Measurements from ENCODE around the gene PRKCSH. TPM values are rescaled to one million over a fixed set of nuclear protein-coding genes. Genes with fewer than 3 reads are reported as not detected.

The PRKCSH gene
- total and polyA plus RNA-seq, 5 donors = 80.1 to 158 (median 132) TPM

DNA sequence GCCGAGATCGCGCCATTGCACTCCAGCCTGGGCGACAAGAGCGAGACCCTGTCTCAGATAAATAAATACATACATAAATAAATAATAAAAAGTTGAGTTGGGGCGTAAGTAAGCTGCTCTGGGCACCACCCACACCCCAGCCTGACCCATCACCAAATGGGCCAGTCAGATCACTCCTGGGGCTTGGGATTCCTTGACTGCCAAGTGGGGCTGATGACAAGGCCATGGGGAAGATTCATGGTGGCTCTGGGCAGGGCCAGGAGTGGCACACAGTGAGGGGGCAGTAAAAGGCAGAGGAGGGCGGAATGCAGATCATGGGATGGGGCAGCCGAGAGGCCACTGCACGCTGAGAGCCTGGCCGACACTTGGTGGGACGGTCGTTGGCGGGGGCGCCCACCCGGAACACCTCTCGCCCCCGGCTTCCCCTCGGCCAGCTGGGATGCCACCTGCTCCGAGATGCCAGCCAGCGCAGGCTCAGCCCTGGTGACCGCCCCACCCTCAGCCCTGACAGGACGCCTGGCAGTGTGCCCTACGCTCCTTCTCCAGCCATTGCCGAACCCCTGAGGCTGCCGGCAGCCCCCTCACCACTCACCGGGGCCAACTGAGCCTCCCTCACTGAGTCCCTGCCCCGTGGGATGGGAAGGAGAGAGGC lies 59.3 kb downstream of the PRKCSH start:
- 96% methylated on average over 27 of the region's 27 CpGs for WGBS
- Histone ChIP-seq H3K9me3 (ENCODE audit: control insufficient read depth, low read length) (no peaks in the 10 kb centered on the region), H3K27ac (ENCODE audit: low read length) (no peak overlapping the region), H3K4me1 (ENCODE audit: control insufficient read depth, insufficient read depth, low read length) (no peaks in the 10 kb centered on the region), H3K27me3 (ENCODE audit: control insufficient read depth, insufficient read depth) (no peaks in the 10 kb centered on the region), H3K4me3 (ENCODE audit: low read length) (no peak overlapping the region)
- ATAC-seq (no peak), DNase-seq (no peak)
- intact Hi-C loops (cut with DNase I) = loop anchor here in 1 of 4 donors (5.0 kb wide), 1 partner anchor 93 kb away; no protein-coding TSS in a partner anchor

GRCh38 chr19:11495481-11495880 lies 60.0 kb downstream of the PRKCSH start:
- no peaks in the 10 kb centered on the region for H3K27me3 ChIP-seq (ENCODE audit: control insufficient read depth, insufficient read depth)
- no peak overlapping the region for H3K27ac ChIP-seq (ENCODE audit: low read length)
- intact Hi-C loops (cut with DNase I) = loop anchor here in 1 of 4 donors (5.0 kb wide), 1 partner anchor 92 kb away; no protein-coding TSS in a partner anchor
- no peaks in the 10 kb centered on the region for H3K9me3 ChIP-seq (ENCODE audit: control insufficient read depth, low read length)
- DNase-seq (no peak), ATAC-seq (peak in 1 of 2 donors; percentile 12)
- WGBS = 90% methylated on average over 10 of the region's 10 CpGs
- H3K4me1 ChIP-seq (ENCODE audit: control insufficient read depth, insufficient read depth, low read length) = no peaks in the 10 kb centered on the region
- H3K4me3 ChIP-seq (ENCODE audit: low read length) = no peak overlapping the region

DNA sequence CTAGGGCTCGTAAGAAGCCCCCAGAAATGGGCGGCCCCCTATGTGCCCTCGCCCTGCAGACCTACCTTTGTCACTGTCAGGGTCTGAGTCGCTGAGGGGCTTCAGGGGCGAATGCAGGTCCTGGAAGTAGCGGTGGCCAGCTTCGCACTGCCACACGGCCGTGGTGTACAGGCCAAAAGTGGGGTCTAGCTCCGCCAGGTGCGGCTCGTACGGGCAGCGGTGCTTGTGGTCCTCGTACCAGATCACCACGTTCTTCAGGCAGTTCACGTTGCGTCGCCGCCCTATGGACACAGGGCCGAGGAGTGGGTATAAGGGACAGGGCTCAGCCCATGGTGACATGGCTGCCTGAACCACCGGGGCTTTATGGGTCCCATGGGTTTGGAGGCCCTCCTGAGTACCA lies 60.5 kb downstream of the PRKCSH start:
- intact Hi-C loops (cut with DNase I) = loop anchor here in 1 of 4 donors (5.0 kb wide), 1 partner anchor 91 kb away; no protein-coding TSS in a partner anchor
- no peaks in the 10 kb centered on the region for H3K4me1 ChIP-seq (ENCODE audit: control insufficient read depth, insufficient read depth, low read length)
- no peaks in the 10 kb centered on the region for H3K27me3 ChIP-seq (ENCODE audit: control insufficient read depth, insufficient read depth)
- ATAC-seq (peak in 1 of 2 donors; percentile 4), DNase-seq (no peak)
- 95% methylated on average over 22 of the region's 22 CpGs for WGBS
- H3K9me3 ChIP-seq (ENCODE audit: control insufficient read depth, low read length) = no peaks in the 10 kb centered on the region
- no peak overlapping the region for H3K27ac ChIP-seq (ENCODE audit: low read length)
- H3K4me3 ChIP-seq (ENCODE audit: low read length) = no peak overlapping the region

GRCh38 chr19:11496391-11497163 lies 61.1 kb downstream of the PRKCSH start:
- intact Hi-C loops (cut with DNase I) = loop anchor here in 1 of 4 donors (5.0 kb wide), 1 partner anchor 91 kb away; no protein-coding TSS in a partner anchor
- 67% methylated on average over 17 of the region's 17 CpGs for WGBS
- Histone ChIP-seq H3K9me3 (ENCODE audit: control insufficient read depth, low read length) (no peaks in the 10 kb centered on the region), H3K27ac (ENCODE audit: low read length) (no peak overlapping the region), H3K27me3 (ENCODE audit: control insufficient read depth, insufficient read depth) (no peaks in the 10 kb centered on the region), H3K4me1 (ENCODE audit: control insufficient read depth, insufficient read depth, low read length) (no peaks in the 10 kb centered on the region), H3K4me3 (ENCODE audit: low read length) (no peak overlapping the region)
- ATAC-seq = peak; percentile 44 to 76
- DNase-seq = peak; percentile 69 to 86 (median 85)

DNA sequence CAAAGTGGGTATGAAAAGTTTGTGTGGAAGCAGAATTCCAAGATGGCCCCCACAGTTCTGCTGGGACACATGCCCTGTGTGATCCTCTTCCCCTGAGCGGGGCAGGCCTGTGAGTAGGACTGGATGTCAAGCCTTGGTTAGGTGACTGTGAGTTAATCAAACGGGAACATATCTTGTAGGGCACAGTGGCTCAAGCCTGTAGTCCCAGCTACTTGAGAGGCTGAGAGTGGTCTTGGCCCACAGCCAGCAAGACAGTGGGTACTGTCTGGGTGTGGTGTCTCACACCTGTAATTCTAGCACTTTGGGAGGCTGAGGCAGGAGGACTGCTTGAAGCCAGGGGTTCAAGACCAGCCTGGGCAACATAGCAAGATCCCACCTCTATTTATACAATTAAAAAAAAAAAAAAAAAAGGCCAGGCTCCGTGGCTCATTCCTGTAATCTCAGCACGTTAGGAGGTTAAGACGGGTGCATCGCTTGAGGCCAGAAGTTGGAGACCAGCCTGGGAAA lies 63.8 kb downstream of the PRKCSH start:
- 88% methylated on average over 6 of the region's 6 CpGs for WGBS
- DNase-seq (no peak), ATAC-seq (no peak)
- no peaks in the 10 kb centered on the region for H3K9me3 ChIP-seq (ENCODE audit: control insufficient read depth, low read length)
- H3K4me1 ChIP-seq (ENCODE audit: control insufficient read depth, insufficient read depth, low read length) = no peaks in the 10 kb centered on the region
- no peaks in the 10 kb centered on the region for H3K27me3 ChIP-seq (ENCODE audit: control insufficient read depth, insufficient read depth)
- intact Hi-C loops (cut with DNase I) = loop anchor here in 1 of 4 donors (5.0 kb wide), 1 partner anchor 88 kb away; no protein-coding TSS in a partner anchor
- H3K4me3 ChIP-seq (ENCODE audit: low read length) = no peak overlapping the region
- no peak overlapping the region for H3K27ac ChIP-seq (ENCODE audit: low read length)

GRCh38 chr19:11499890-11500420 lies 64.5 kb downstream of the PRKCSH start:
- Histone ChIP-seq H3K27me3 (ENCODE audit: control insufficient read depth, insufficient read depth) (no peaks in the 10 kb centered on the region), H3K9me3 (ENCODE audit: control insufficient read depth, low read length) (no peaks in the 10 kb centered on the region), H3K27ac (ENCODE audit: low read length) (no peak overlapping the region), H3K4me3 (ENCODE audit: low read length) (no peak overlapping the region), H3K4me1 (ENCODE audit: control insufficient read depth, insufficient read depth, low read length) (no peaks in the 10 kb centered on the region)
- WGBS = 65% methylated on average over 7 of the region's 7 CpGs
- ATAC-seq (no peak), DNase-seq (no peak)
- intact Hi-C loops (cut with DNase I) = loop anchor here in 1 of 4 donors (5.0 kb wide), 1 partner anchor 87 kb away; no protein-coding TSS in a partner anchor

Small RNA genes lying within 50 kb of the gene (microRNA-seq; reads per million reads assigned to microRNA genes)
- gene MIR7974 = 0 reads per million in 2 donors

Other genes with a start within 250 kb of the PRKCSH start
- gene KANK2, start 238.1 kb upstream of the PRKCSH start, total RNA-seq = 100 to 1,000 TPM; 244 to 324 (median 295) TPM
- gene KANK2, start 238.1 kb upstream of the PRKCSH start, polyA plus RNA-seq = 259 TPM
- gene ANGPTL8, start 196.0 kb upstream of the PRKCSH start, total RNA-seq = under 1 TPM in 3 of 4 donors, not detected in 1; 0.47 to 0.84 (median 0.51) TPM
- gene ANGPTL8, start 196.0 kb upstream of the PRKCSH start, polyA plus RNA-seq = 4.8 TPM
- gene DOCK6, start 173.1 kb upstream of the PRKCSH start, total RNA-seq = 10 to 100 TPM; 35.0 to 68.5 (median 36.3) TPM
- gene DOCK6, start 173.1 kb upstream of the PRKCSH start, polyA plus RNA-seq = 23.8 TPM
- not detected for gene TSPAN16, start 139.5 kb upstream of the PRKCSH start, total RNA-seq
- not detected for gene TSPAN16, start 139.5 kb upstream of the PRKCSH start, polyA plus RNA-seq
- 10 to 100 TPM; 12.2 to 12.7 (median 12.3) TPM for gene RAB3D, start 96.0 kb upstream of the PRKCSH start, total RNA-seq
- gene RAB3D, start 96.0 kb upstream of the PRKCSH start, polyA plus RNA-seq = 4.1 TPM
- gene TMEM205, start 89.4 kb upstream of the PRKCSH start, total RNA-seq = 100 to 1,000 TPM in 2 of 4 donors, 10 to 100 TPM in 2; 92.9 to 105 (median 98.1) TPM
- 149 TPM for gene TMEM205, start 89.4 kb upstream of the PRKCSH start, polyA plus RNA-seq
- gene CCDC159, start 89.1 kb upstream of the PRKCSH start, total RNA-seq = 10 to 100 TPM; 16.7 to 26.5 (median 24.9) TPM
- 34.2 TPM for gene CCDC159, start 89.1 kb upstream of the PRKCSH start, polyA plus RNA-seq
- 10 to 100 TPM; 23.2 to 32.1 (median 26.3) TPM for gene PLPPR2, start 80.2 kb upstream of the PRKCSH start, total RNA-seq
- 19.7 TPM for gene PLPPR2, start 80.2 kb upstream of the PRKCSH start, polyA plus RNA-seq
- gene SWSAP1, start 61.0 kb upstream of the PRKCSH start, total RNA-seq = 1 to 10 TPM; 1.0 to 1.9 (median 1.3) TPM
- 1.9 TPM for gene SWSAP1, start 61.0 kb upstream of the PRKCSH start, polyA plus RNA-seq
- 10 to 100 TPM in 3 of 4 donors, 1 to 10 TPM in 1; 8.5 to 12.6 (median 11.5) TPM for gene EPOR, start 51.3 kb upstream of the PRKCSH start, total RNA-seq
- gene EPOR, start 51.3 kb upstream of the PRKCSH start, polyA plus RNA-seq = 10.3 TPM
- 10 to 100 TPM; 14.0 to 25.2 (median 14.5) TPM for gene RGL3, start 16.3 kb upstream of the PRKCSH start, total RNA-seq
- 16.1 TPM for gene RGL3, start 16.3 kb upstream of the PRKCSH start, polyA plus RNA-seq
- gene ODAD3, start 514 bp upstream of the PRKCSH start, total RNA-seq = 1 to 10 TPM; 1.0 to 1.2 (median 1.0) TPM
- gene ODAD3, start 514 bp upstream of the PRKCSH start, polyA plus RNA-seq = 1.1 TPM
- gene ELAVL3, start 45.4 kb downstream of the PRKCSH start, total RNA-seq = not detected
- 0.14 TPM for gene ELAVL3, start 45.4 kb downstream of the PRKCSH start, polyA plus RNA-seq
- gene ZNF653, start 70.2 kb downstream of the PRKCSH start, total RNA-seq = 1 to 10 TPM; 3.1 to 5.4 (median 4.4) TPM
- 4.5 TPM for gene ZNF653, start 70.2 kb downstream of the PRKCSH start, polyA plus RNA-seq
- 100 to 1,000 TPM in 2 of 4 donors, 10 to 100 TPM in 2; 88.1 to 126 (median 105) TPM for gene ECSIT, start 93.5 kb downstream of the PRKCSH start, total RNA-seq
- 133 TPM for gene ECSIT, start 93.5 kb downstream of the PRKCSH start, polyA plus RNA-seq
- 100 to 1,000 TPM; 150 to 246 (median 173) TPM for gene CNN1, start 103.2 kb downstream of the PRKCSH start, total RNA-seq
- gene CNN1, start 103.2 kb downstream of the PRKCSH start, polyA plus RNA-seq = 298 TPM
- 10 to 100 TPM; 35.2 to 47.4 (median 41.0) TPM for gene ELOF1, start 123.6 kb downstream of the PRKCSH start, total RNA-seq
- 54.9 TPM for gene ELOF1, start 123.6 kb downstream of the PRKCSH start, polyA plus RNA-seq
- 1 to 10 TPM; 2.9 to 8.4 (median 6.1) TPM for gene ACP5, start 142.0 kb downstream of the PRKCSH start, total RNA-seq
- 3.8 TPM for gene ACP5, start 142.0 kb downstream of the PRKCSH start, polyA plus RNA-seq
- gene ZNF627, start 161.8 kb downstream of the PRKCSH start, total RNA-seq = 1 to 10 TPM; 6.4 to 7.3 (median 7.0) TPM
- 4.2 TPM for gene ZNF627, start 161.8 kb downstream of the PRKCSH start, polyA plus RNA-seq